ENCODE measurements around the gene TLE4. TPM values are rescaled to one million over a fixed set of nuclear protein-coding genes. Genes with fewer than 3 reads are reported as not detected.
"Not testable (repeated sequence)": the region's sequence is repeated elsewhere in the genome, so short reads cannot be mapped to it uniquely, and the experiment has no call there.

The TLE4 gene
- total RNA-seq, 1 donor from 2014 or later: 20.7 TPM

GRCh38 chr9:79735023-79735779 is 163.4 kb downstream of the TLE4 start:
- peaks cover under 1% of the 10 kb centered on the region for H3K36me3 Mint-ChIP-seq (ENCODE audit: low read depth)
- no peak overlapping the region for H3K4me3 Mint-ChIP-seq (ENCODE audit: low read depth)
- peaks cover 8% of the 10 kb centered on the region for H3K4me1 Mint-ChIP-seq (ENCODE audit: low read depth)
- H3K27me3 Mint-ChIP-seq (ENCODE audit: low read depth): no peaks in the 10 kb centered on the region
- DNase-seq (ENCODE audit: low spot score): no peak
- intact Hi-C loops (cut with micrococcal nuclease): no loop called here
- no peak overlapping the region for H3K27ac Mint-ChIP-seq
- H3K9me3 Mint-ChIP-seq: peaks cover 14% of the 10 kb centered on the region

GRCh38 chr9:79736051-79736450 is 164.3 kb downstream of the TLE4 start:
- Mint-ChIP-seq H3K4me1 (ENCODE audit: low read depth) (peaks cover 4% of the 10 kb centered on the region), H3K27me3 (ENCODE audit: low read depth) (no peaks in the 10 kb centered on the region), H3K36me3 (ENCODE audit: low read depth) (no peaks in the 10 kb centered on the region), H3K27ac (no peak overlapping the region), H3K4me3 (ENCODE audit: low read depth) (no peak overlapping the region), H3K9me3 (peaks cover 14% of the 10 kb centered on the region)
- no peak for DNase-seq (ENCODE audit: low spot score)
- intact Hi-C loops (cut with micrococcal nuclease): no loop called here

- H3K36me3 Mint-ChIP-seq (ENCODE audit: low read depth): no peaks in the 10 kb centered on the region
- no peak overlapping the region for H3K27ac Mint-ChIP-seq
- DNase-seq (ENCODE audit: low spot score): no peak
- no peak overlapping the region for H3K4me3 Mint-ChIP-seq (ENCODE audit: low read depth)
- intact Hi-C loops (cut with micrococcal nuclease): no loop called here
- H3K9me3 Mint-ChIP-seq: no peaks in the 10 kb centered on the region
- peaks cover 7% of the 10 kb centered on the region for H3K27me3 Mint-ChIP-seq (ENCODE audit: low read depth)
- H3K4me1 Mint-ChIP-seq (ENCODE audit: low read depth): no peaks in the 10 kb centered on the region
Measured at GRCh38 chr9:79741381-79741780, 169.6 kb downstream of the TLE4 start.

- Mint-ChIP-seq H3K4me1 (ENCODE audit: low read depth) (no peaks in the 10 kb centered on the region), H3K27ac (no peak overlapping the region), H3K27me3 (ENCODE audit: low read depth) (peaks cover 9% of the 10 kb centered on the region), H3K4me3 (ENCODE audit: low read depth) (no peak overlapping the region), H3K9me3 (no peaks in the 10 kb centered on the region), H3K36me3 (ENCODE audit: low read depth) (no peaks in the 10 kb centered on the region)
- intact Hi-C loops (cut with micrococcal nuclease): no loop called here
- no peak for DNase-seq (ENCODE audit: low spot score)
Measured at GRCh38 chr9:79742110-79742721, 170.5 kb downstream of the TLE4 start.

GRCh38 chr9:79744521-79744920 is 172.8 kb downstream of the TLE4 start:
- no peaks in the 10 kb centered on the region for H3K36me3 Mint-ChIP-seq (ENCODE audit: low read depth)
- intact Hi-C loops (cut with micrococcal nuclease): no loop called here
- DNase-seq (ENCODE audit: low spot score): no peak
- H3K9me3 Mint-ChIP-seq: no peaks in the 10 kb centered on the region
- peaks cover 20% of the 10 kb centered on the region for H3K27me3 Mint-ChIP-seq (ENCODE audit: low read depth)
- H3K4me3 Mint-ChIP-seq (ENCODE audit: low read depth): no peak overlapping the region
- no peak overlapping the region for H3K27ac Mint-ChIP-seq
- H3K4me1 Mint-ChIP-seq (ENCODE audit: low read depth): no peaks in the 10 kb centered on the region

GRCh38 chr9:79745752-79746336 is 174.1 kb downstream of the TLE4 start:
- intact Hi-C loops (cut with micrococcal nuclease): no loop called here

GRCh38 chr9:79751895-79752466 is 180.2 kb downstream of the TLE4 start:
- H3K4me3 Mint-ChIP-seq (ENCODE audit: low read depth); H3K36me3 Mint-ChIP-seq (ENCODE audit: low read depth); H3K9me3 Mint-ChIP-seq; intact Hi-C loops (cut with micrococcal nuclease); DNase-seq (ENCODE audit: low spot score); H3K27ac Mint-ChIP-seq; H3K4me1 Mint-ChIP-seq (ENCODE audit: low read depth): not testable (repeated sequence)
- H3K27me3 Mint-ChIP-seq (ENCODE audit: low read depth): peaks cover 12% of the 10 kb centered on the region

More at GRCh38 chr9:79745752-79746336, 174.1 kb downstream of the TLE4 start:
- Mint-ChIP-seq H3K4me3 (ENCODE audit: low read depth) (no peak overlapping the region), H3K4me1 (ENCODE audit: low read depth) (no peaks in the 10 kb centered on the region), H3K9me3 (no peaks in the 10 kb centered on the region), H3K36me3 (ENCODE audit: low read depth) (no peaks in the 10 kb centered on the region), H3K27me3 (ENCODE audit: low read depth) (peaks cover 20% of the 10 kb centered on the region), H3K27ac (no peak overlapping the region)
- DNase-seq (ENCODE audit: low spot score): no peak

- intact Hi-C loops (cut with micrococcal nuclease): loop anchor here (5.0 kb wide), 1 partner anchor 184 kb away; the partner anchor contains the start of gene TLE4
- Mint-ChIP-seq H3K27me3 (ENCODE audit: low read depth) (no peaks in the 10 kb centered on the region), H3K27ac (no peak overlapping the region), H3K4me1 (ENCODE audit: low read depth) (peaks cover 21% of the 10 kb centered on the region), H3K9me3 (peaks cover 8% of the 10 kb centered on the region), H3K4me3 (ENCODE audit: low read depth) (no peak overlapping the region), H3K36me3 (ENCODE audit: low read depth) (no peaks in the 10 kb centered on the region)
- no peak for DNase-seq (ENCODE audit: low spot score)
Measured at GRCh38 chr9:79756414-79756813, 184.6 kb downstream of the TLE4 start.

- Mint-ChIP-seq H3K27ac (no peak overlapping the region), H3K9me3 (peaks cover 8% of the 10 kb centered on the region), H3K27me3 (ENCODE audit: low read depth) (peaks cover 2% of the 10 kb centered on the region), H3K4me3 (ENCODE audit: low read depth) (no peak overlapping the region), H3K4me1 (ENCODE audit: low read depth) (peaks cover 21% of the 10 kb centered on the region), H3K36me3 (ENCODE audit: low read depth) (no peaks in the 10 kb centered on the region)
- no peak for DNase-seq (ENCODE audit: low spot score)
- intact Hi-C loops (cut with micrococcal nuclease): loop anchor here (5.0 kb wide), 1 partner anchor 185 kb away; the partner anchor contains the start of gene TLE4
Measured at GRCh38 chr9:79757074-79757473, 185.3 kb downstream of the TLE4 start.

GRCh38 chr9:79757881-79758669 is 186.3 kb downstream of the TLE4 start:
- peaks cover 21% of the 10 kb centered on the region for H3K4me1 Mint-ChIP-seq (ENCODE audit: low read depth)
- H3K27ac Mint-ChIP-seq: no peak overlapping the region
- H3K4me3 Mint-ChIP-seq (ENCODE audit: low read depth): no peak overlapping the region
- DNase-seq (ENCODE audit: low spot score): no peak
- peaks cover 2% of the 10 kb centered on the region for H3K27me3 Mint-ChIP-seq (ENCODE audit: low read depth)
- H3K9me3 Mint-ChIP-seq: peaks cover 6% of the 10 kb centered on the region
- intact Hi-C loops (cut with micrococcal nuclease): loop anchor here (2.0 to 5.0 kb wide), 2 partner anchors 59 to 186 kb away; partner anchors contain the start of gene TLE4
- no peaks in the 10 kb centered on the region for H3K36me3 Mint-ChIP-seq (ENCODE audit: low read depth)

GRCh38 chr9:79759460-79759859 is 187.7 kb downstream of the TLE4 start:
- intact Hi-C loops (cut with micrococcal nuclease): loop anchor here (2.0 to 5.0 kb wide), 2 partner anchors 57 to 187 kb away; partner anchors contain the start of gene TLE4
- Mint-ChIP-seq H3K9me3 (peaks cover under 1% of the 10 kb centered on the region), H3K4me3 (ENCODE audit: low read depth) (no peak overlapping the region), H3K27ac (no peak overlapping the region), H3K27me3 (ENCODE audit: low read depth) (peaks cover 4% of the 10 kb centered on the region), H3K36me3 (ENCODE audit: low read depth) (no peaks in the 10 kb centered on the region), H3K4me1 (ENCODE audit: low read depth) (peaks cover 21% of the 10 kb centered on the region)
- no peak for DNase-seq (ENCODE audit: low spot score)

- H3K4me1 Mint-ChIP-seq (ENCODE audit: low read depth): peaks cover 13% of the 10 kb centered on the region
- peaks cover 12% of the 10 kb centered on the region for H3K27me3 Mint-ChIP-seq (ENCODE audit: low read depth)
- H3K36me3 Mint-ChIP-seq (ENCODE audit: low read depth): no peaks in the 10 kb centered on the region
- intact Hi-C loops (cut with micrococcal nuclease): no loop called here
- no peak overlapping the region for H3K4me3 Mint-ChIP-seq (ENCODE audit: low read depth)
- DNase-seq (ENCODE audit: low spot score): no peak
- H3K27ac Mint-ChIP-seq: no peak overlapping the region
- H3K9me3 Mint-ChIP-seq: no peaks in the 10 kb centered on the region
Measured at GRCh38 chr9:79762070-79762469, 190.3 kb downstream of the TLE4 start.
